HepG2 (cell line): Measurements from ENCODE around the gene RBM12. TPM values are rescaled to one million over a fixed set of nuclear protein-coding genes. Genes with fewer than 3 reads are reported as not detected.

Source experiments
- DNMT3B ChIP-seq: conservative IDR thresholded peaks from 2 replicates; pipeline ENCODE4 v1.6.1; 2016; ENCODE audit warnings: missing biosample characterization, control low read depth
- HDAC1 ChIP-seq: sonication (generic); formaldehyde crosslinking; IDR thresholded peaks from 2 replicates; pipeline ENCODE4 v1.5.1; 2020; ENCODE audit warnings: mild to moderate bottlenecking, missing genetic modification reagents
- HIVEP1 ChIP-seq: sonication (generic); formaldehyde crosslinking; IDR thresholded peaks from 2 replicates; pipeline ENCODE4 v1.4.0; 2020; ENCODE audit warnings: mild to moderate bottlenecking, missing genetic modification reagents
- MBNL3 ChIP-seq: fragments of 250-450 bp; sonication (Bioruptor Pico); conservative IDR thresholded peaks from 2 replicates; pipeline ENCODE4 v1.8.0; 2022; ENCODE audit warnings: mild to moderate bottlenecking, inconsistent platforms
- MIER3 ChIP-seq: IDR thresholded peaks from 2 replicates; pipeline ENCODE4 v1.6.1; 2016; ENCODE audit warnings: missing compliant biosample characterization, borderline replicate concordance
- RBFOX2 ChIP-seq: fragments of 200-400 bp; formaldehyde crosslinking; IDR thresholded peaks from 2 replicates; pipeline ENCODE4 v1.6.1; 2017; ENCODE audit warnings: low read depth, mild to moderate bottlenecking, low read length
- SAFB2 ChIP-seq: sonication (generic); formaldehyde crosslinking; IDR thresholded peaks from 2 replicates; pipeline ENCODE4 v1.5.1; 2020; ENCODE audit warnings: missing genetic modification reagents, low read depth, mild to moderate bottlenecking, borderline replicate concordance
- SKI ChIP-seq: fragments of 450-650 bp; IDR thresholded peaks from one replicate; pipeline ENCODE4 v1.6.1; 2018; ENCODE audit warnings: mild to moderate bottlenecking; ENCODE audit not compliant: partially characterized antibody
- SPEN ChIP-seq: sonication (generic); formaldehyde crosslinking; IDR thresholded peaks from 2 replicates; pipeline ENCODE4 v1.5.1; 2020; ENCODE audit warnings: low read depth, mild to moderate bottlenecking, missing genetic modification reagents
- STAG1 ChIP-seq: sonication (generic); formaldehyde crosslinking; IDR thresholded peaks from 2 replicates; pipeline ENCODE4 v1.4.0; 2020; ENCODE audit warnings: missing genetic modification reagents
- TARDBP ChIP-seq: sonication (generic); formaldehyde crosslinking; IDR thresholded peaks from 2 replicates; pipeline ENCODE4 v1.8.0; 2022; ENCODE audit warnings: mild to moderate bottlenecking, missing genetic modification reagents
- TRIM24 ChIP-seq: sonication (generic); formaldehyde crosslinking; IDR thresholded peaks from 2 replicates; pipeline ENCODE4 v1.8.0; 2022; ENCODE audit warnings: mild to moderate bottlenecking, missing genetic modification reagents
- ZBTB10 ChIP-seq: sonication (generic); formaldehyde crosslinking; IDR thresholded peaks from 2 replicates; pipeline ENCODE4 v1.4.0; 2020; ENCODE audit warnings: missing genetic modification reagents, borderline replicate concordance
- ZFX ChIP-seq: sonication (generic); formaldehyde crosslinking; IDR thresholded peaks from 2 replicates; pipeline ENCODE4 v1.4.0; 2020; ENCODE audit warnings: mild to moderate bottlenecking, low read depth, missing genetic modification reagents, moderate library complexity
- ZMYM2 ChIP-seq: sonication (generic); formaldehyde crosslinking; IDR thresholded peaks from 2 replicates; pipeline ENCODE4 v1.8.0; 2022; ENCODE audit warnings: mild to moderate bottlenecking, missing genetic modification reagents
- ZNF281 ChIP-seq: sonication (generic); formaldehyde crosslinking; IDR thresholded peaks from 2 replicates; pipeline ENCODE4 v1.4.0; 2020; ENCODE audit warnings: missing genetic modification reagents, borderline replicate concordance
- ZNF337 ChIP-seq: sonication (generic); formaldehyde crosslinking; IDR thresholded peaks from 2 replicates; pipeline ENCODE4 v1.5.1; 2020; ENCODE audit warnings: missing genetic modification reagents, low read depth, mild to moderate bottlenecking, borderline replicate concordance
- ZNF501 ChIP-seq: sonication (generic); formaldehyde crosslinking; IDR thresholded peaks from 2 replicates; pipeline ENCODE4 v1.5.1; 2020; ENCODE audit warnings: mild to moderate bottlenecking, moderate library complexity, missing genetic modification reagents
- ZNF709 ChIP-seq: sonication (generic); formaldehyde crosslinking; IDR thresholded peaks from 2 replicates; pipeline ENCODE4 v1.5.0; 2020; ENCODE audit warnings: mild to moderate bottlenecking, missing genetic modification reagents
- ZNF749 ChIP-seq: sonication (generic); formaldehyde crosslinking; IDR thresholded peaks from 2 replicates; pipeline ENCODE4 v1.8.0; 2022; ENCODE audit warnings: mild to moderate bottlenecking, missing genetic modification reagents, moderate library complexity, borderline replicate concordance
- ZNF761 ChIP-seq: sonication (generic); formaldehyde crosslinking; conservative IDR thresholded peaks from 2 replicates; pipeline ENCODE4 v1.4.0; 2020; ENCODE audit warnings: mild to moderate bottlenecking, missing genetic modification reagents
- ZNF780A ChIP-seq: sonication (generic); formaldehyde crosslinking; IDR thresholded peaks from 2 replicates; pipeline ENCODE4 v1.8.0; 2022; ENCODE audit warnings: mild to moderate bottlenecking, missing genetic modification reagents, moderate library complexity
- ZSCAN9 ChIP-seq: IDR thresholded peaks from 2 replicates; pipeline ENCODE4 v1.6.1; 2016; ENCODE audit warnings: borderline replicate concordance
- polyA plus RNA-seq, 8 experiments: library from polyadenylated mRNA; depleted of rRNA in 3 of 8; stranded (reverse) in 7 of 8; unstranded in 1 of 8; fragments of >200 nt; fragmentation: Illumina TruSeq in 4 of 8; extraction: Trizol in 4 of 8; gene quantifications; 2 replicates each; pipeline versions ENCODE4 v1.2.1 to v1.2.3, GENCODE V29; 2011 to 2016; ENCODE audit warnings: low read depth in 4 of 8, missing spikeins in 1 of 8, mixed read lengths in 1 of 8; ENCODE audit not compliant: insufficient read depth in 1 of 8
- total RNA-seq, 5 experiments: library from RNA; depleted of rRNA; stranded (reverse); fragments of >200 nt; fragmentation: Illumina TruSeq; extraction: Trizol; gene quantifications; 2 replicates each; pipeline ENCODE4 v1.2.3, GENCODE V29; 2016; ENCODE audit warnings: low read depth in 1 of 5
- TF ChIP-seq, protein P1 (sequence below): sonication (generic); formaldehyde crosslinking; IDR thresholded peaks from 2 replicates; pipeline ENCODE4 v1.4.0; 2020; ENCODE audit warnings: missing genetic modification reagents

RBM12 gene
- total and polyA plus RNA-seq, 2 of the 13 experiments (the other 11 are each of a cell fraction or from before 2014, with no cell fraction given), result 97.9 to 104 TPM

DNA sequence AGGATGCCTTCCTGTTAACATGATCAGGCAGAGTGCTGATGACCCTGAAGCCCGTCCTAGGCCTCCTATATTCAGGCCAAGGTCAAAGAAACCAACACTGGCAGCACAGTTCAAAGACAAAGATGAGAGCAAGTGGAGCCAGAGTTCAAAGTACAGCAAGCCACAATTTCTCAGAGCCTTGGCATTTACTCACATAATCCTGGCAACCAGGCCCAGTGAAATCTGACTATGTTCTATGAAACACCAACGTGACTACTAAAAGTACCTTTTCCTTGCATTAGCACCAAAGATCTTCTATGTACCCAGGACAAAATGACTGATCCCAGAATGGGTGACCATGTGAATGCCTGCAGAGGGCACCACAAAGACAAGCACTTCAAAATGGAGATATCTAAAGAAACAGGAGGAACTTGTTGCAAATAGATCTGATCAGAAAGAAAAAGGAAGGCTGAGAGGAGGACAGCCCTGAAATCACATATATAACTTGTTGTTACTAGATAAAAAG, 30.6 kb upstream of the RBM12 start (continued):
- TF ChIP-seq ZBTB10 (CRISPR knock-in tag) (no peak), SKI (peak; percentile 44), SAFB2 (CRISPR knock-in tag) (no peak), HDAC1 (CRISPR knock-in tag) (peak; percentile 49; the same call in 1 of the 2 replicates), ZNF749 (CRISPR knock-in tag) (no peak), TRIM24 (CRISPR knock-in tag) (0 out of 2 replicates have a peak, but pooled peaks have one; percentile 58), ZFX (peak; percentile 44; the same call in 1 of the 2 replicates), MIER3 (peak; percentile 83), ZNF281 (CRISPR knock-in tag) (no peak), ZNF337 (CRISPR knock-in tag) (no peak), ZNF709 (no peak), TARDBP (CRISPR knock-in tag) (no peak; the same call in 1 of the 2 replicates), HIVEP1 (CRISPR knock-in tag) (no peak), ZNF780A (no peak), ZMYM2 (CRISPR knock-in tag) (peak; percentile 84), MBNL3 (no peak), ZSCAN9 (CRISPR knock-in tag) (no peak), ZNF501 (no peak), RBFOX2 (no peak), DNMT3B (CRISPR knock-in tag) (no peak), STAG1 (CRISPR knock-in tag) (peak; percentile 20; the same call in 1 of the 2 replicates), SPEN (CRISPR knock-in tag) (no peak), ZNF761 (CRISPR knock-in tag) (no peak)
- TF ChIP-seq, protein P1, sequence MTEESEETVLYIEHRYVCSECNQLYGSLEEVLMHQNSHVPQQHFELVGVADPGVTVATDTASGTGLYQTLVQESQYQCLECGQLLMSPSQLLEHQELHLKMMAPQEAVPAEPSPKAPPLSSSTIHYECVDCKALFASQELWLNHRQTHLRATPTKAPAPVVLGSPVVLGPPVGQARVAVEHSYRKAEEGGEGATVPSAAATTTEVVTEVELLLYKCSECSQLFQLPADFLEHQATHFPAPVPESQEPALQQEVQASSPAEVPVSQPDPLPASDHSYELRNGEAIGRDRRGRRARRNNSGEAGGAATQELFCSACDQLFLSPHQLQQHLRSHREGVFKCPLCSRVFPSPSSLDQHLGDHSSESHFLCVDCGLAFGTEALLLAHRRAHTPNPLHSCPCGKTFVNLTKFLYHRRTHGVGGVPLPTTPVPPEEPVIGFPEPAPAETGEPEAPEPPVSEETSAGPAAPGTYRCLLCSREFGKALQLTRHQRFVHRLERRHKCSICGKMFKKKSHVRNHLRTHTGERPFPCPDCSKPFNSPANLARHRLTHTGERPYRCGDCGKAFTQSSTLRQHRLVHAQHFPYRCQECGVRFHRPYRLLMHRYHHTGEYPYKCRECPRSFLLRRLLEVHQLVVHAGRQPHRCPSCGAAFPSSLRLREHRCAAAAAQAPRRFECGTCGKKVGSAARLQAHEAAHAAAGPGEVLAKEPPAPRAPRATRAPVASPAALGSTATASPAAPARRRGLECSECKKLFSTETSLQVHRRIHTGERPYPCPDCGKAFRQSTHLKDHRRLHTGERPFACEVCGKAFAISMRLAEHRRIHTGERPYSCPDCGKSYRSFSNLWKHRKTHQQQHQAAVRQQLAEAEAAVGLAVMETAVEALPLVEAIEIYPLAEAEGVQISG, result peak; percentile 52; the same call in 1 of the 2 replicates
